Left colon (tissue), 2 donors: ENCODE measurements around the gene CRACR2A. TPM values are rescaled to one million over a fixed set of nuclear protein-coding genes. Genes with fewer than 3 reads are reported as not detected.

Experiments
- ATAC-seq: fragments of 200-7000 bp; cut with Tn5 transposase; one replicate; pipeline ENCODE4 v1.9.1; 2020; ENCODE audit warnings: mild to moderate bottlenecking, moderate library complexity
- DNase-seq, 2 donors: peaks; one replicate each; pipeline ENCODE4 v3.0.0-alpha.2; 2020
- intact Hi-C, 2 donors: fragments of 100-400 bp; cut with DNase I in 1 of 2; cut with micrococcal nuclease in 1 of 2; formaldehyde crosslinking; loops; one replicate each; pipeline versions ENCODE4 v1.11.2 to v1.14.0; 2022; cut with DNase I, micrococcal nuclease
- total RNA-seq, 2 donors: library from RNA; stranded (reverse); fragmentation: NEBNext Ultra II Directional; extraction: Animal tissue kit (Norgen Biotek cat#: 25700); gene quantifications; one replicate each; pipeline ENCODE4 v1.2.1, GENCODE V29; 2021
- donor health status: DM: no; HTN: no; CAD: no.
- donor health status: DM: yes; HTN: yes; CAD: no.

The CRACR2A gene
- total RNA-seq, 2 donors from 2014 or later: 63.3 to 68.5 TPM

DNA sequence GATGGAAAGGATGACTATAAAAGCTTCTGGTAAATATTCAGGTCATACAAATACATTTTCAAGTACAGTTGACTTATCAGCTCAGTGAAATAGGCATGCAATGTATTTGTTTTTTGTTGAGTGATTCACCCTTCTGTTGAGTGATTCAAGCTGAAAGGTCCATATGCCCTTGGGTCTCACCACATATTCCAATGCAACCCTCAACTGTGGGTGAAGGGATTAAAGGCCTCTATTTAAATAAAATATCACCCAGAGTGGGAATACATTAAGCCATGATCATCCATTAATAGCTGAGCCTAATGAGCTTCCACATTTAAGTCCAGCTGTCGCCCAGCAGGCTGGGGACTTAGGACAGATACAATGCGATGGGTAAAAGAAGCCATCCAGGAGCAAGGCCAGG is 120.2 kb downstream of the CRACR2A start:
- DNase-seq: no peak
- ATAC-seq: no peak
- intact Hi-C loops: no loop called here

DNA sequence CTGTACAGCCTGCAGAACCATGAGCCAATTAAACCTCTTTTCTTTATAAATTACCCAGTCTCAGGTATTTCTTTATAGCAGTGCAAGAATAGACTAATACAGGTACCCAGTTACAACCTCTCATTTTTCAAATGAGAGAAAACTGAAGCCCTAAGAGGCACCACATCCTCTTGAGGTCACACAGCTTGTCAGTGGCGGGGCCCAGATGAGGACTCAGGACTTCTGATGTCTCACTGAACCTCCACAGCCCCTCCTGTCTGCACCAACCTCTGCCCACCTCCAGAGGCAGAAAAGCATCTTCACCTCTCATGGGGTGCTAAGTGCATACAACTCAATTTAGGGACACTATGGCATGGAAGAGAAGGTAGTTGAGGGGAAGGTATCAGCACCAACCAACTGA is 120.7 kb downstream of the CRACR2A start:
- intact Hi-C loops: no loop called here
- ATAC-seq: no peak
- no peak for DNase-seq

DNA sequence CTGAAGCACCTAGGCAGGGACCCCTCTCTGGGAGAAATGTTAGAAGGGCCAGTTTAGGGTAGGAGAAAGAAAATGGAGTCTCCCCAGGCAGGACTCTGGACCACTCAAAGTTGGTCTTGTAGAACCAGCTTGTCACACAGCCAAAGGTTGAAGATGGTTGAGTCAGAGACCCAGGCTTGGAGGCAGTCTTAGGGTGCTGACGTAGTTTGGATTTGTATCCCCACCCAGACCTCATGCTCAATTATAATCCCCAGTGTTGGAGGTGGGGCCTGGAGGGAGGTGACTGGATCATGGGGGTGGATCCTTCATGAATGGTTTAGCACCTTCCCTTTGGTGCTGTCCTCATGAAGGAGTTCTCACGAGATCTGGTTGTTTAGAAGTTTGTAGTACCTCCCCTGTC is 121.2 kb downstream of the CRACR2A start:
- intact Hi-C loops: no loop called here
- ATAC-seq (no peak), DNase-seq (no peak)

DNA sequence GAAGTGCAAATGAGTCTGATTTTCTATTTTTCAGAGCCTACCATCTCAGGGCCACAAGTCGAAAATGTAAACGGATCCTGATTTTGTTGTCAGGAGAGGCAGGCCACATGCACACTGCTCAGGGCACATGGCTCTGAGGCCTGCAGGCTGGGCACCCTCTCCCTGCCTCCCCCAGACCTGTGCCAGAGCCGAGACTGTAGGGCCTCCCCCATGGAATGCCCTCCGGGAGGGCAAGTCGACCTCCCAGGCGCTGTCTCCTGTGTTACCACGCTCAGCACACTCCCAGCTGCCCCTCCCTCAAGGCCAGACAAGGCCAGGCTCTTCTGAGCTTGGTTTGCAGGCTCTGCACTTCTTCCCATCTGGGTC is 121.7 kb downstream of the CRACR2A start:
- intact Hi-C loops: no loop called here
- DNase-seq: no peak
- no peak for ATAC-seq

DNA sequence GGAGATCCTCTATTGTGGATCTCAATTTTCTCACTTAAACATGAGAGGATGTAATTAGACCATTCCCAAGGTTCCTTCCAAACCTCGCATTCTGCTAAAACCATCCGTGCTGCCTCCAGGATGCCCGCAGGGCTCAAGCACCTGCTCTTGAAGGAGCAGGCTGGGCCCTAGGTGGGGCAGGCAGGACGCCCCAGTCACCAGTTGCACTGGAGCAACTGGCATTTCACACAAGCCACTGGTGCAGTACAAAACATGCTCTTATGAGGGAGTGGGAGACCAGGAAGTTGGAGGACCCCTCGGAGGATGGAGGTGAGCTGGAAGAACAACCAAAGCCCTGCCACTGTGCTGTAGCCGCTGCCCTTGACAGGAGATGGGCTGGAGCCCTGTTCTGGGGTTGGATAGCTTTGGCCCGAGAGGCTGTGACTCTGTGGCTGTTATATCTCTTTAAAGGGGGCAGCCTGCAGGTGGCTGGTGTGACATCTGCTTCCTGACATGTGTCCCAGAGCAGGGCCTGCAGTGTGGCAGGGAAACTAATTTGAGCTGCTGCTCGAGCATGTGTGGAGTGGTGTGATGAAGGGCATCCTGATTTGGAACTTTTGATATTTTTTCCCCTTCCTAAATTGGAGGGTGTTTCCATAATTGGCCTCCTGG is 122.2 kb downstream of the CRACR2A start:
- ATAC-seq (no peak), DNase-seq (no peak)
- intact Hi-C loops: no loop called here

DNA sequence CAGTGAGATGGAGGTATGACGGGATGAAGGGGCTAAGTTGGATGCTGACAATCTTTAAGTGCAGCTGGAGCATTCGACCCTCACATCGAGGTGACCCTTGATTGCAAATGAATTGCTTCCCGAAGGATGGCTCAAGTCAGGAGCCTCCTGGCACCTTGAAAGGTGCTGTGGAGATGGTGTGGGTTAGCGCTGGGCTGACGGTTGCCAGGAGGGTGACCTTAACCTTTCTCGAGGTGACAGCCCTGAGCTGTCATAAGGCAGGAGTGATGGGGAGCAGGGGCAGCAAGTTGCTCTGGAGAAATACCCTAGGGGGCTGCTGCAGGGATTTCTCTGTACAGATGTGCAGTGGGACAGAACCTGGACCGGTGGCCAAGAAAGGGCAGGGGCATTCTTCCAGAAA is 122.8 kb downstream of the CRACR2A start:
- intact Hi-C loops: no loop called here

DNA sequence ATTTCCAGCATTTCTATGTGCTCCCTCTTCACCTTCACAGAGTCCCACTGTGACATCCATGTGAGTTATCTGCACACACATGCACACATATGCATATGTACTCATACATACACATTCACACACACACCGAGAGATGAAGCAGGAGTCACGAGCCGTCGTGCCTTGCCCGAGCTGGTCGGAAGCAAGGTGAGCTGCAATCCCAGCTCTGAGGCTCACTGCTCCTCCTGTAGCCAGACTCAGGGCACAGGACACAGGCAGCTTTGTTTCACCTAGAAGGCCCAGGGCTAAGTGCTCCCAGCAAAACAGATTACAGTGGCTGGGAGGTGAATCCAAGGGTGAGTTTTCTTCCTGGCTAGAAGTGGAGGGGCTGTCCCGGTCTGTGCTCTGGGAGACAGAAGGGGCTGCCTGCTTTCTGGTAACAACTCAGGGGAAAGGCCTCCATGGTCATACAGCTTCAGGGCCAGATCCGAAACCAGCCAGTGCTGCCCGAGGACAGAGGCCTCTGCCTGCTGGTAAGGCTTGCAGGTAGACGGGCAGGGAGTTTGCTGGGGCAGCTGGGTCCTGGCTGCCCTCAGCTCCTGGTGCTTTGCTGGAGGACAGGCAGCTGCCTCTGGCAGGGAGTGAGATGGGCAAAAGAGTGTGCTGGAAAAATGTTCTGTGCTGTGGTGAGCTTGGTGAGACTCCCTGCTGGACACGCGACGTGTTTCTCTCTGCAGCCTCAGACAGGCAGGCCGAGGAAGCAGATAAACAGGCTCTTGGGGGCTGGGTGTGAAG is 123.7 kb downstream of the CRACR2A start:
- intact Hi-C loops: no loop called here
- ATAC-seq (no peak), DNase-seq (no peak)

More for the DNA sequence above, 122.8 kb downstream of the CRACR2A start:
- DNase-seq (no peak), ATAC-seq (no peak)

DNA sequence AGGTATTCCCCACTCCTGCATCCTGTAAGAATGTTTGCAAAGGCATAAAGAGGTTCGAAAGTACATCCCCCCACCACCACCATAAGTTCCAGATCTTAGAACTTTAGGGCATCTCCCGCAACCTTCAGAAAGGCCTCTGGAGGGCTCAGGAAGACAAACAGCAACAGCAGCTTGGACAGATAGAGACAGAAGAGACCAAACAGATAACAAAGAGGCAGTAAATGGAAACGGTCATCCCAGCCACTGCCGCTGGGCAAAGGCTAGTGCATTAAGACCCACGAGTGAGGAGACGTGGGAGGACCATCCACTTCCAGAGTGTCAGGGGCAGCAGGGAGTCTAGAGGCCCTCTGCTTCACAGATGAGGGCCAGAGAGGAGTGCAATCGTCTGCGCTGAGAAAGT is 124.3 kb downstream of the CRACR2A start:
- intact Hi-C loops: no loop called here
- no peak for ATAC-seq
- DNase-seq: no peak

DNA sequence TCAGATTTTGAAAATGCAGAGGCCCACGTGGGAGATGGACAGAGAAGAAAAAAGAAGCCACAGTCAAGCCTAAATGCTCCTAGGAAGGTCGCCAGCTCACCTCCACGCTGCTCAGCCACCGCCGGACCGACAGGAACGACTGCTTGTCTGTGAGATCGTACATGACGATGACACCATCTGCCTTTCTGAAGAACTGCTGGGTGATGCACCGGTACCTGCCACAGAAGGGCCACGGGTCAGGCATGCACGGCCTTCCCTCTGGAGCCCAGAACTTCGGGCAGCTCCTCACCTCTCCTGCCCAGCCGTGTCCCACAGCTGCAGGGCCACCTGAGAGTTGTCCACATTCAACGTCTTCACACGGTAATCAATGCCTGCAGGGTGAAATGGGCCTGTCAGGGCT is 125.6 kb downstream of the CRACR2A start:
- ATAC-seq (no peak), DNase-seq (no peak)
- intact Hi-C loops: no loop called here

DNA sequence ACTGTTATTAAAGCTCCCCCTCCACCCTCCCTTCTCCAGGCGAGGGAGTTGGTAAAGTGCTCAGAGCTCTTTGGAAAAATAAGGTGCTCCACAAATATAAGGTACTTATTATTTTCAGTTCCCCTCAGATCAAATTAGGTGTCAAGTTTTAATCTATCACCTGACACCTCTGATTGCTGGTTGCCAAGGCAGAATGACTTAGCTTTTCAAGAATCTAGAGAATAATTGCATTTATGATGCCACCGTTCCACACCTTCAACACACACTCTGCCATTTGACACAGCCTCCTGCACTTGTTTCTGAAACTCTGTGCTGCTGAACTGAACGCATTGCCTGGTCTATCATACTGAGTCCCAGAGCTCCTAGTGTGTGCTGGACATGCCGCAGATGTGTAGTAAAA is 128.6 kb downstream of the CRACR2A start:
- intact Hi-C loops: no loop called here
- no peak for DNase-seq
- ATAC-seq: no peak

DNA sequence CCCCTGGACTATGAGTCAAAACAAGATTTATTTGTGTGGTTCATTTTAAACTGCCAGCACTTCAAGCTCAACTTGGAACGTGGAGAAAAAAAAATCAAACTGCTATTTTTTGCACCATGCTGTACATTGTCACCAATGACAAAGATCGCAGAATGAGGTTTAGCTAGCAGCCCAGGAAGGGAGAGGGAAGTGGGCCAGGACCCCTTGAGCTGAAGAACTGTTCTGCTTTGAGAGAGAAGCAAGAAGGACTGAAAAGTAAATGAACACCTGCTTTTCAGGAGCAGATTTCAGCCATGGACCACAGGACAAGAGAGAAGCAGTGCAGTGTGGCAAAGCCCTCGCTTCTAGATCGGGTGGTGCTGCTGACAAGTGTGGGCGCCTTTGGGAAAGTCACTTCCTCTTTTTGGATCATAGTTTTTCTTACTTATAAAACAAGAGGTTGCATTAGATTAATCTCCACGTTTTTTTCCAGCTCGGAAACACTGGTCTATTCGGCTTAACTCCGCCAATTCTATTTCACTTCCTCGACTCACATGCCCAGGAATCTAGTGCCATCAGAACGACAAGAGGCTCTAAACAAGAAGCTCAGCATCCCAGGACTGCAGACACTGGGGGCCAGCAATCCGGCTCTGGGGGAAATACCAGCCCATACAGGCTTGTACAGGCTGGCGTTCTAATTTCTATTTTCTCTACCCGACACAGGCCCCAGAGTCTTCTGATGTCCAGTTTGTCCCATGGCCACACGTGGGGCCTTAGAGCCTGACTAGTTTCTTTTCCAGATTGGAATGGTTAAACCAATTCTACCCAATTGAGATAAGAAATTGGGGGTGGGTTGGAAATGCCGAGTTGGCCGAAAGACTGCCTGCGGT is 129.9 kb downstream of the CRACR2A start:
- DNase-seq (no peak), ATAC-seq (no peak)
- intact Hi-C loops: no loop called here

DNA sequence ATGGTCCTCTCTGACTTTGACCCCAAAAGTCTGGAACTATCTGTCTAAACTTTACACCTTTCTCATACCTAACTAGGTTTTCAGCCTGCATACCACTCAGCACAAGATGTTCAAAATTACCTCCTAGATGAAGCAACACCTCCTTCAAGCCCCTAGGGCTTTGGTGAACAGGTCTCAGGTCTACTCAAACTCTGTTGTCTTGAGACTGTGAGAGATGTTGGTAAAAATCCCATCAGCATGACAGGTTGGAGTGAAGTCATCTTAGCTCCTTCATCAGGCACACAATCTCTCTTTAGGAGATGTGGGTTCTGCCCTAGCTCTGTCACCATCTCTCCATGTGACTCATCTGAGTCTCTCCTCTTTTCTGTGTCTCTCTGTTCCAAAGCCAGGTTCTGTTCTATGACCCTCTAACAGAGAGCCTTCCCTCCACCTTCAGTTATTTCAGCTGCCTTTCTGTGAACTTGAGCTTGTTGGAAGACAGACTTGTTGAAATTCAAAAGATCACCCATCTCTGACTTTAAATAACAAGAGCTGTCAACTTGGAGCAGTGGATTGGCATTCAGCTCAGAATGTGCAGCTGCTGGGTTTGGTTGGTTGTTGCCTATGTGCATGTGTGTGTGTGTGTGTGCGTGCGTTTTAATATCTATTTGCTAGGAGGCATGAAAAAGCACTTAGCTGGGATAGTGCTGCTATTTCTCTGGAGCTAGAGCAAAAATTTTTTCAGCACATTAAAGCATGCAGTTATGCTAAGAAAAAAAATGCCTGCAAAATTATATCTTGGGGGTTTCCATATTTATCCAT is 130.7 kb downstream of the CRACR2A start:
- ATAC-seq (no peak), DNase-seq (no peak)
- intact Hi-C loops: no loop called here

DNA sequence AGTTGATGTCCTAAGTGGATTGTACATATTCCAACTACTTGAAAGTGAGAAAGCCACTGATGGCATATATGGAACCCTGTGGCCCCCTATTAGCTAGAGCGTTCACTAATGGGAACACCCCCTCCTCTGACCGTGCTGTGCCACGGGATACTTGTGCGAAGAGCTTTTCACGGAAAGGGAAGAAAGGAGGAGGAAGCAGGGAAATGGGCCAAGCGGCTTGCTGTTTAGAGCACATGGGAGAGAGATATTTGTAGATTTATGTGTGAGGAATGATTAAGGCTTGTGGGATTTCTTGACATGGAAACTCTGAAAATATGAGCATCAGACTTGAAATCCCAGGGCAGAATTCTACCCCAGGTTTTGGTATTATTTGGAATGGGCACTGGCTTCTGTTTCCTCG is 132.1 kb downstream of the CRACR2A start:
- no peak for DNase-seq
- no peak for ATAC-seq
- intact Hi-C loops: no loop called here

DNA sequence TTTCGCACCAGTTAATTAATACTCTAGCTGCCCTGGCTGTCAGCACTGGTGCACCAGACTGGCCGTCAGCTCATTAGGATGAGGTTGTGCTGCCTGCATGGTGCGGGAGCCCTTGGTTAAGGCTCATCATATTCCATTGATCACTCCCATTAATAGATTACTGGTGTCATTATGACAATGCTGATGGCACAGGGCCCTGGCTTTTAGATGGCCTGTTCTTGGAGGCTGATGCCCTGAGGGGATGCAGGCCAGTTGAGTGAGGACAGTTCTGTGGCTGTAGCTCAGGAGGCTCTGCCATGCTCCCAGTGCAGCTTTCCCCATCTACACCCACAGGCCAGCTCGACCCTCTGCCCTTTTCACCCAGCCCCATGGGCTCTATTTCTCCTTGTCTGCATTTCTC is 135.3 kb downstream of the CRACR2A start:
- DNase-seq: no peak
- ATAC-seq: no peak
- intact Hi-C loops: no loop called here

DNA sequence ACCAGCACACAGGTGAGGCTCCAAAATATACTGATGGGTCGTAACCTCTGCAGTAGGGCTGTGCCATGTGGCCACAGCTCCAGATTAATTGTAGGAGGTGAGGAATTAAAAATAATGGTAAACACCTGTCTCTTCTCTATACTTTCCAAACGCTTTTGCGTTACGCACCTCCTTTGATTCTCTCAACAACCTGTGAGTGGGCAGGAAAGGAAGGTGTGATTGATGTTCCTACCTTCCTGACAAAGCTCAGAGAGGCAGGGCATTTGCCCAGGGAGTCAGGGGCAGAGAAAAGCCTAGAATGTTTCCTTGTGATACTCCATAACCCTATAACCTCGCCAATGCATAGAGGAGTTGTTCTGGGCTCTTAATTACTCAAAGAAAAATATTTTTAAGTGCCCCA is 137.0 kb downstream of the CRACR2A start:
- ATAC-seq: no peak
- intact Hi-C loops: no loop called here
- no peak for DNase-seq

DNA sequence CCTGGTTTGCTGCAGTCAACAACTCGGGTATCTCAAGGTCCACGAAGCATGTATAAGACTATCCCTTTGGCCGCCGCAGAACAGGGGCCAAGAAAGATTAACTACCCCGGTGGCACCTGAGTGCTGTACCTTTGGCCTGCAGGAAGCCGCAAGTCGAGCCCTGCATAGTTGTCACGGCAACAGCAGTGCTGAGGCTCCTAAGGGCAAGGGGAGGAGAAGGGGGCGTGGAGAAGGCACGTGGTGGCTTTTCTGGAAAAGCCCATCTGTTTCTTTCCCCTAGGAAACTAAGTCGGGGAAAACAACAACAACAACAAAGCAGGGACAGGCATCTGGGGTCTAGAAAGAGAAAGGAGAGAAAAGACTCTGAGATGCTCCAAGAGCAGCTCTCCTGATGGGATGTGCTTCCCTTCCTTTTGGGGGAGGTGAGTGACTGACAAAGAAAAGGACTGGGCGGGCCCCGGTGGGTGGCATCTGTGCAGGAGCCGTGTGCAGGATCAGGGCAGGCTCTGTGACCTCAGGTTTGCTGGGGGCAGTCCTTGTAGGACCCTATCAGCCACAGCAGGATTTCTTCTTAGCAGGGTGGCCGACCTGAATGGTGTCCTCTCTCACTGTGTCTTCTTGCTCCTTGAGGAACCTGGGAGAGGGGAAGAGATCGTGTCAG is 138.0 kb downstream of the CRACR2A start:
- ATAC-seq (no peak), DNase-seq (no peak)
- intact Hi-C loops: no loop called here

DNA sequence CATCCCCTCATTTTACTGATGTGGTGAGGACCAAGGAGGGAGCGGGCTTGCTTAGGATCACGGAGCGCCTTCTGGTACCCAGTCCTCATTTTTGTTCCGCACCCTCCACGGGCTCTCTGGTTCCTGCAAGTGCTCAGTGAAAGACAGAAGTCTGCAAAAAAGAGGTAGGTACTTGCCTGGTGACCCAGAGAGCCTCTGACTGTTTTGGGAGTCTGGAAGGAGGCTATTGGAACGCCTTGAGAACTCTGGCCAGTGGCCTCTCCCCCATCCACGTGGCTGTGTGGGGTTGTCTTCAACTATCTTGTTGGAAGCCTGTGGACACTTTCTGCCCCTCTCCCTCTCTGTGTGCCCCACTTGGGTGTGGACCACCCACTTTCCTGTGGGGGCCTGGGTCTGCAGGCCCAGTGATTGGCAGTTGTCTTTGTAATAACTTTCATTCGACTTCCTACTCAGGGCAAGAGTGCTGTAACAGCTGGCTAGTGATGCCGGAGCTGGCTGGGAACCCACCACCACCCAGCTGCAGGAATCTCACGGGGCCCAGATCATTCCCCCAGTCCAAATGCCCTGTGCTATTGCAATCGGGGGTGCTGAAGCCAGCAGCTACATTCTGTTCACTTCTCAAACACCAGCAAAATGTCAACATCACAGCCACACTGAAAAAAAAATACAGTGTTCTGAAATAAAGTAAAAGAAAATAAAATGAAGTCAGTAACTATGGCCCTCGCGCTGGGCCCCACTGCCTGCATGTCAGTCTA is 139.1 kb downstream of the CRACR2A start:
- DNase-seq (no peak), ATAC-seq (no peak)
- intact Hi-C loops: no loop called here
